DOHH2 (cell line): ENCODE results near the gene G3BP2.
A peak's percentile ranks its signal among the peaks of the same experiment; 100 is the strongest.

Experiments used
- H3F3A ChIP-seq: fragments of 200-600 bp; sonication (generic), shearing (Covaris generic); 2 replicates; pipeline ENCODE4 v1.6.0; 2016; ENCODE audit warnings: antibody characterized with exemption, mild to moderate bottlenecking; ENCODE audit not compliant: control insufficient read depth, insufficient read depth
- H3K27ac ChIP-seq: fragments of 200-600 bp; sonication (generic); 2 replicates; pipeline ENCODE4 v1.5.1; 2014; ENCODE audit warnings: low read depth, mild to moderate bottlenecking, low read length, moderate library complexity
- H3K27me3 ChIP-seq: fragments of 200-600 bp; sonication (generic); 2 replicates; pipeline ENCODE4 v1.6.1; 2014; ENCODE audit warnings: mild to moderate bottlenecking, low read length, mixed read lengths; ENCODE audit not compliant: control insufficient read depth
- H3K36me3 ChIP-seq: fragments of 200-600 bp; sonication (generic); 2 replicates; pipeline ENCODE4 v1.6.1; 2014; ENCODE audit warnings: mild to moderate bottlenecking, low read length, moderate library complexity, mixed read lengths; ENCODE audit not compliant: control insufficient read depth
- H3K4me1 ChIP-seq: fragments of 200-600 bp; sonication (generic); 2 replicates; pipeline ENCODE4 v1.6.1; 2014; ENCODE audit warnings: mild to moderate bottlenecking, low read length, mixed read lengths; ENCODE audit not compliant: control insufficient read depth
- H3K4me2 ChIP-seq: fragments of 200-600 bp; sonication (generic); 2 replicates; pipeline ENCODE4 v1.6.0; 2014; ENCODE audit warnings: mild to moderate bottlenecking, low read length, moderate library complexity
- H3K4me3 ChIP-seq: fragments of 200-600 bp; sonication (generic); 2 replicates; pipeline ENCODE4 v1.5.1; 2014; ENCODE audit warnings: mild to moderate bottlenecking, low read length, mixed read lengths
- H3K79me2 ChIP-seq: fragments of 200-600 bp; sonication (generic); 2 replicates; pipeline ENCODE4 v1.6.1; 2014; ENCODE audit warnings: mild to moderate bottlenecking, low read length, mixed read lengths; ENCODE audit not compliant: control insufficient read depth
- H3K9me2 ChIP-seq: fragments of 200-600 bp; sonication (generic); replicated peaks from 2 replicates; pipeline ENCODE4 v1.6.1; 2014; ENCODE audit warnings: mild to moderate bottlenecking, low read length, mixed read lengths; ENCODE audit not compliant: control insufficient read depth
- H3K9me3 ChIP-seq: fragments of 200-600 bp; sonication (generic); 2 replicates; pipeline ENCODE4 v1.6.1; 2014; ENCODE audit warnings: antibody characterized with exemption, low read length, mixed read lengths; ENCODE audit not compliant: control insufficient read depth, insufficient read depth
- H4K20me1 ChIP-seq: fragments of 200-600 bp; sonication (generic); 2 replicates; pipeline ENCODE4 v1.6.0; 2014; ENCODE audit warnings: low read depth, mild to moderate bottlenecking, antibody characterized with exemption, low read length, moderate library complexity; ENCODE audit not compliant: control insufficient read depth, insufficient read depth
- EZH2phosphoT487 ChIP-seq: fragments of 200-600 bp; sonication (generic); IDR thresholded peaks from 2 replicates; pipeline ENCODE4 v1.6.1; 2017; ENCODE audit warnings: borderline replicate concordance, mild to moderate bottlenecking, antibody characterized with exemption, low read length, moderate library complexity, mixed read lengths
- TF ChIP-seq, protein P1 (sequence below): fragments of 200-600 bp; sonication (generic); IDR thresholded peaks from one replicate; pipeline ENCODE4 v1.5.1; 2014; ENCODE audit warnings: antibody characterized with exemption, mild to moderate bottlenecking, low read depth, low read length; ENCODE audit not compliant: poor library complexity, severe bottlenecking

G3BP2 gene

DNA sequence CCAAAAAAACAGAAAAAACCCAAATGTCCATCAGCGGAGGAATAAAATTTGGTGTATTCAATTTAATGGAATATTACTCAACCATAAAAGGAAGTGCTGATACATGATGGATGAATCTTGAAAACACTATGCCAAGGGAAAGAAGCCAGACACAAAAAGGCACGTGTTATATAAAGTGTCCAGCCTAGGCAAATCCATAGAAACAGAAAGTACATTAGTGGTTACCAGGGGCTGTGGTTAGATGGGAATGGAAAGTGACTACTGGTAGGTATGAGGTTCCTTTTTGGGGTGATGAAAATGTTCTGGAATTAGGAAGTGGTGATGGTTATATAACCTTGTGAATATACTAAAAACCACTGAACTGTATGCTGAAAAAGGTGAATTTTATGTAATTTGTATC lies 39.4 kb downstream of the G3BP2 start:
- Histone ChIP-seq H3K27ac (no peak overlapping the region), H3K27me3 (no peaks in the 10 kb centered on the region), H3K79me2 (no peaks in the 10 kb centered on the region), H3F3A (peaks cover under 1% of the 10 kb centered on the region; the same call in 1 of the 2 replicates), H3K9me3 (no peaks in the 10 kb centered on the region), H3K4me1 (peaks cover 4% of the 10 kb centered on the region), H3K9me2 (no peaks in the 10 kb centered on the region), H4K20me1 (no peaks in the 10 kb centered on the region), H3K4me3 (no peak overlapping the region), H3K36me3 (no peaks in the 10 kb centered on the region), H3K4me2 (no peak overlapping the region)
- TF ChIP-seq EZH2phosphoT487: no peak
- TF ChIP-seq, protein P1, sequence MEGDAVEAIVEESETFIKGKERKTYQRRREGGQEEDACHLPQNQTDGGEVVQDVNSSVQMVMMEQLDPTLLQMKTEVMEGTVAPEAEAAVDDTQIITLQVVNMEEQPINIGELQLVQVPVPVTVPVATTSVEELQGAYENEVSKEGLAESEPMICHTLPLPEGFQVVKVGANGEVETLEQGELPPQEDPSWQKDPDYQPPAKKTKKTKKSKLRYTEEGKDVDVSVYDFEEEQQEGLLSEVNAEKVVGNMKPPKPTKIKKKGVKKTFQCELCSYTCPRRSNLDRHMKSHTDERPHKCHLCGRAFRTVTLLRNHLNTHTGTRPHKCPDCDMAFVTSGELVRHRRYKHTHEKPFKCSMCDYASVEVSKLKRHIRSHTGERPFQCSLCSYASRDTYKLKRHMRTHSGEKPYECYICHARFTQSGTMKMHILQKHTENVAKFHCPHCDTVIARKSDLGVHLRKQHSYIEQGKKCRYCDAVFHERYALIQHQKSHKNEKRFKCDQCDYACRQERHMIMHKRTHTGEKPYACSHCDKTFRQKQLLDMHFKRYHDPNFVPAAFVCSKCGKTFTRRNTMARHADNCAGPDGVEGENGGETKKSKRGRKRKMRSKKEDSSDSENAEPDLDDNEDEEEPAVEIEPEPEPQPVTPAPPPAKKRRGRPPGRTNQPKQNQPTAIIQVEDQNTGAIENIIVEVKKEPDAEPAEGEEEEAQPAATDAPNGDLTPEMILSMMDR: no peak

DNA sequence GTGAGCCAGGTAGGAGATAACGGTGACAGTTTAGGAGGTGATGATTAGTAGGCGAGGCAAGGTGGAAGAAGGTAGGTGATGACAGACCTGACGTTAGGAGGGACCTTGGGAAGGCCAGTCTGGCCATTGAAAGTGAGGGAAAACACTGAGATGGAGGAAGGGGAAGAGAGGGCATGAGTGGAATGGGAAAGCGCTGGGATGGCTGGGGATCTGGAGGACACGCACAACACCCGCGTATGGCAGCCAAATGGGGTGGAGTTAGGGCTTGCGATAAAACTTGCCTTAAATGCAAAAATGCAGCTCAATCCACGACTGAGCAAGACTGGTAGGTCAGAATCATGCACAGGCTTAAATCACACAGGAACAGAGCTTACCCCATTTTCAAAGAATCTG lies 42.3 kb downstream of the G3BP2 start:
- Histone ChIP-seq H3K27ac (no peak overlapping the region), H3K4me2 (peak overlapping the region; percentile 45), H4K20me1 (no peaks in the 10 kb centered on the region)

DNA sequence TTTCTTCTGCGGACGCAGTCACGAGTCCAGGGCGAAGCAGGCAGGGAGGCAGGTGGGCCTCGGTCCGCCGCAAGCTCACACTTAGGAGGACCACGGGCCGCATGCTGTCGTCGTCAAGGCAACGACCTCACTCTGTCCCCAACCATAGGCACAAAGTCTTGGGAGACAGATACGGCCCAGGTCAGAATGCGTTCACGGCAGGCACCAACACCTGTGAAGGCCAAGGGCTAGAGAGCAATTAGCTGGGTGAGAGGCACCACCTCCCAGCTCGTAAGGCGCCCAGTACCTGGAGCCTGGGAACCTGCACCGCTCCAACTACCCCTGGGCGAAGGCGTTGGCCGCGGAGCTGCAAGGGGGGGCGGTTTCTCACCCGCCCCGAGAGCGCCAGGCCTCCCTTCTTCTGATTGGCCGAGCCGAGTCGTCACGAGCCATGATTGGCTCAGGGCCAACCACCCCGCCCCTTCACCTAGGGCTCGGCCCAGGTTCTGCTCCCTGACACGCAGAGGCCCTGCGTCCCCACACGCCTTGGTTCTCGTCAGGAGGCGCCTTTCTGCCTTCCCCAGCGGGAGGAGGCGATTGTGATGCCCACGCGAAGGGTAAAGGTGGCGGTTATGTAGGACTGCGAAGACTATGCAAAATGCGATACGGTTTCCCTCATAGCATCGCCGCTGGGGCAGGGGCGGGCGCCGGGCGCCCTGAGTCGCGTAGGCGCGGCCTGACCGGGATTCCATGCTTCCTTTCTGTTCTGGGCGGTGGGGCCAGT lies 42.9 kb downstream of the G3BP2 start, which contains the start of gene CDKL2:
Gene CDKL2 (minus strand): TSS at position 355 of the 763 bp plus-strand sequence. CDS start 4,540 bp downstream, outside the sequence.
- H3K4me3 ChIP-seq: peak within 1 kb of the TSS; percentile 62
- H3K9me2 ChIP-seq: no peaks in the 10 kb centered on the region
- H3K9me3 ChIP-seq: no peaks in the 10 kb centered on the region
- peak within 1 kb of the TSS; percentile 45 for H3K4me2 ChIP-seq
- TF ChIP-seq, protein P1: no peak
- TF ChIP-seq EZH2phosphoT487: no peak
- no peaks in the 10 kb centered on the region for H4K20me1 ChIP-seq
- H3K4me1 ChIP-seq: peaks cover 4% of the 10 kb centered on the region
- H3K79me2 ChIP-seq: no peaks in the 10 kb centered on the region
- H3K27me3 ChIP-seq: no peaks in the 10 kb centered on the region
- no peaks in the 10 kb centered on the region for H3F3A ChIP-seq
- H3K27ac ChIP-seq: no peak within 1 kb of the TSS
- no peaks in the 10 kb centered on the region for H3K36me3 ChIP-seq

More for the DNA sequence above, 42.3 kb downstream of the G3BP2 start:
- peak overlapping the region; percentile 62 for H3K4me3 ChIP-seq
- TF ChIP-seq, protein P1: no peak
- no peak for TF ChIP-seq EZH2phosphoT487
- no peaks in the 10 kb centered on the region for H3K36me3 ChIP-seq
- no peaks in the 10 kb centered on the region for H3K79me2 ChIP-seq
- H3K4me1 ChIP-seq: peaks cover 4% of the 10 kb centered on the region
- no peaks in the 10 kb centered on the region for H3F3A ChIP-seq
- no peaks in the 10 kb centered on the region for H3K27me3 ChIP-seq
- no peaks in the 10 kb centered on the region for H3K9me2 ChIP-seq
- no peaks in the 10 kb centered on the region for H3K9me3 ChIP-seq
